Fibroblast of skin of back (primary cell): ENCODE data around the gene ARHGAP24.
A peak's percentile ranks its signal among the peaks of the same experiment; 100 is the strongest.

Experiments
- DNase-seq: peaks from one replicate; pipeline ENCODE4 v3.0.0-alpha.2; 2013

The ARHGAP24 gene

GRCh38 chr4:86033171-86033570 is 558.2 kb downstream of the ARHGAP24 start:
- peak; percentile 40 for DNase-seq

GRCh38 chr4:86034616-86035015 is 559.7 kb downstream of the ARHGAP24 start:
- DNase-seq, result no peak

GRCh38 chr4:86035688-86036087 is 560.7 kb downstream of the ARHGAP24 start:
- peak; percentile 64 for DNase-seq

- DNase-seq, result peak; percentile 73
These were observed 561.8 kb downstream of the ARHGAP24 start for GRCh38 chr4:86036736-86037135.

GRCh38 chr4:86038037-86038436 is 563.1 kb downstream of the ARHGAP24 start:
- DNase-seq, result no peak

- DNase-seq, result peak; percentile 68
These were observed 569.0 kb downstream of the ARHGAP24 start for GRCh38 chr4:86043755-86044592.

GRCh38 chr4:86044593-86044985 is 569.6 kb downstream of the ARHGAP24 start:
- DNase-seq, result no peak

- peak; percentile 51 for DNase-seq
These were observed 573.5 kb downstream of the ARHGAP24 start for GRCh38 chr4:86048426-86048825.

GRCh38 chr4:86050496-86050895 is 575.5 kb downstream of the ARHGAP24 start:
- no peak for DNase-seq
